ENCODE measurements around the gene CERK.

Gene CERK

DNA sequence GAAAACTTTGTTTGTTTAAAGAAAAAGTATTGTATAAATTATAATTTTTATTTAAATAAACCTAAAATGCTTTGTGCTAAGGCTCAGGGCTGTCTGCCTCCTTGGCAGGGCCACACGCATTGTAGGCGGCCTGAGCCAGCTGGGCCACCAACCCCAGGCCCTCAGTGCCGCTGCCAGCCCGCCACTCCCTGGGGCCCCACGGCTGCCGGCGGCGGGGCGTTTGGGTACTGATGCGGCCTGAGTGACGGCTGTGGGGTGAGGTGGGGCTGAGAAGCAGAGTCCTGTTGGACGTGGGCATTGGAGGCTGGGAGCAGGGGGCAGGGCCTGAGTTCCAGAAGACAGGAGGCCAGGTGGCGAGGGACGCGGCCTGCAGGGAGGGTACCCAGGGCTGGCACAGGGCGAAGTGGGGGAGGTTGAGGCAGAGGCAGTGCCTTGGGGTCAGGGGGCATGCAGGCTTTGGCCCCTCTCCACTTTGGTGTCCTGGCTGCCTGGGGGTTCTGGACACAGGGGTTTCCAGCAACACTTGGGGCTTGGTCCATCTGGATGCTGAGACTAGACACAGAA, 58.3 kb downstream of the CERK start:
- Histone ChIP-seq H3K9me3 (ENCODE audit: control insufficient read depth, insufficient read depth, low read depth, low read length) (no peaks in the 10 kb centered on the region), H3K4me1 (ENCODE audit: control insufficient read depth, insufficient read depth, low read length) (no peaks in the 10 kb centered on the region), H3K27ac (ENCODE audit: extremely low read depth, low read depth, low read length) (no peak overlapping the region), H3K4me3 (ENCODE audit: low read depth, low read length) (no peak overlapping the region), H3K36me3 (ENCODE audit: control insufficient read depth in 2 of 2, insufficient read depth in 1 of 2, low read length in 2 of 2) (peaks cover 0 to 31% of the 10 kb centered on the region in 2 experiments; a peak in 1 of 3 replicates)
- TF ChIP-seq ZBTB7A (tag by site-specific recombination; IDR thresholded peaks at IDR 0.05; ENCODE audit: low read depth) (no peak), YY1 (tag by site-specific recombination; IDR thresholded peaks at IDR 0.05) (no peak), SP7 (tag by site-specific recombination; IDR thresholded peaks at IDR 0.05) (no peak)
- TF ChIP-seq, protein P1, sequence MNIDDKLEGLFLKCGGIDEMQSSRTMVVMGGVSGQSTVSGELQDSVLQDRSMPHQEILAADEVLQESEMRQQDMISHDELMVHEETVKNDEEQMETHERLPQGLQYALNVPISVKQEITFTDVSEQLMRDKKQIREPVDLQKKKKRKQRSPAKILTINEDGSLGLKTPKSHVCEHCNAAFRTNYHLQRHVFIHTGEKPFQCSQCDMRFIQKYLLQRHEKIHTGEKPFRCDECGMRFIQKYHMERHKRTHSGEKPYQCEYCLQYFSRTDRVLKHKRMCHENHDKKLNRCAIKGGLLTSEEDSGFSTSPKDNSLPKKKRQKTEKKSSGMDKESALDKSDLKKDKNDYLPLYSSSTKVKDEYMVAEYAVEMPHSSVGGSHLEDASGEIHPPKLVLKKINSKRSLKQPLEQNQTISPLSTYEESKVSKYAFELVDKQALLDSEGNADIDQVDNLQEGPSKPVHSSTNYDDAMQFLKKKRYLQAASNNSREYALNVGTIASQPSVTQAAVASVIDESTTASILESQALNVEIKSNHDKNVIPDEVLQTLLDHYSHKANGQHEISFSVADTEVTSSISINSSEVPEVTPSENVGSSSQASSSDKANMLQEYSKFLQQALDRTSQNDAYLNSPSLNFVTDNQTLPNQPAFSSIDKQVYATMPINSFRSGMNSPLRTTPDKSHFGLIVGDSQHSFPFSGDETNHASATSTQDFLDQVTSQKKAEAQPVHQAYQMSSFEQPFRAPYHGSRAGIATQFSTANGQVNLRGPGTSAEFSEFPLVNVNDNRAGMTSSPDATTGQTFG (tag by site-specific recombination; IDR thresholded peaks at IDR 0.05; ENCODE audit: borderline replicate concordance), result no peak
- TF ChIP-seq, protein P2, sequence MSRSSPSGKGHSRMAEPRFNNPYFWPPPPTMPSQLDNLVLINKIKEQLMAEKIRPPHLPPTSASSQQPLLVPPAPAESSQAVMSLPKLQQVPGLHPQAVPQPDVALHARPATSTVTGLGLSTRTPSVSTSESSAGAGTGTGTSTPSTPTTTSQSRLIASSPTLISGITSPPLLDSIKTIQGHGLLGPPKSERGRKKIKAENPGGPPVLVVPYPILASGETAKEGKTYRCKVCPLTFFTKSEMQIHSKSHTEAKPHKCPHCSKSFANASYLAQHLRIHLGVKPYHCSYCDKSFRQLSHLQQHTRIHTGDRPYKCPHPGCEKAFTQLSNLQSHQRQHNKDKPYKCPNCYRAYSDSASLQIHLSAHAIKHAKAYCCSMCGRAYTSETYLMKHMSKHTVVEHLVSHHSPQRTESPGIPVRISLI (tag by site-specific recombination; IDR thresholded peaks at IDR 0.05), result no peak
- CTCF ChIA-PET, result no interaction called here
- POLR2A ChIA-PET, result no interaction called here

DNA sequence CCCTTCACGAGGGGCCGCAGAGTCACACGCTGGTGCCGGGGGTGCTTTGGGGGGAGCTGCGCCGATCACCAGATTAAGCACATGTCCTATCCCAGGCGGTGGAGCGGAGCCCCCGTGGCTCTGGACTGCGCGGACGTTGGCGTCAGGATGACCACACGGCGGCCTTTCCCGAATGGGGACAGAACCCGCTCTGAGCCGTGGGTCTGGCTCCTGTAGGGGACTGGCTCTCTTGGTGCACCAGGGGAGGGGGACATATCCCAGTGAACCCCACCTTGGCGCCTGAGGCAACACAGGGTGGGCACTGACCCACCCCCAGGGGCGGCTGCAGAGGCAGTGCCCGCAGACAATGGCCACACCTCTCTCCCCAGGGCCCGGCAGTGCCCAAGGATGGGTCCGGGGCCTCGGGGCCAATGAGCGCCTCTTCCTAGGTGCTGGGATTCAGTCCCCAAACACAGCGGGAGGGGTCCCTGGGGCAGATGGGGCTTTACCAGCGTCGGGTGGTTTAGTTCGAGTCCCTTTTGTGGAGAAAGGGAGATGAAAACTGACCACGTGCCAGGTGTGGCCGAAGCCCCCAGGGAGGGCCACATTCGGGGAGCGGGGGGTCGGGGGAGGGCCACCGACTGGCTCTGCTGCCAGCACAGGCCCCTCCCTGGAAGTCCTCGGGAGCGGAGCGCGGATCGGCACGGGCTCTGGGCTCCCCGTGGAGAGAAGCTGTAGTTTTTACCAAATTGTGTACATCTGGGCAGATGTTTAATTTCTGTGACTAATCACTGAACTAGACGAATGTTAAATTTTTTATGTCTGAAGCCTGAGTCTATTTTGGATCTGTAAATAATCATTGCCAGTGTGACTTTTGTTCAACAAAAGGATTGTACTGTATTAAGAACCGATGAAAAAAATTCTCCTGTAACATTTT, 59.0 kb downstream of the CERK start:
- no peak overlapping the region for H3K27ac ChIP-seq (ENCODE audit: extremely low read depth, low read depth, low read length)
- ChIA-PET POLR2A (no interaction called here), CTCF (no interaction called here)
- TF ChIP-seq ZNF155 (tag by site-specific recombination; IDR thresholded peaks at IDR 0.05), result no peak
- no peak for TF ChIP-seq GLI2 (tag by site-specific recombination; IDR thresholded peaks at IDR 0.05; ENCODE audit: borderline replicate concordance, low read depth)
- TF ChIP-seq ZNF48 (tag by site-specific recombination; IDR thresholded peaks at IDR 0.05), result no peak
- TF ChIP-seq SALL2 (tag by site-specific recombination; IDR thresholded peaks at IDR 0.05; ENCODE audit: borderline replicate concordance), result no peak
- TF ChIP-seq ZNF629 (tag by site-specific recombination; IDR thresholded peaks at IDR 0.05), result no peak
- TF ChIP-seq, protein P3, sequence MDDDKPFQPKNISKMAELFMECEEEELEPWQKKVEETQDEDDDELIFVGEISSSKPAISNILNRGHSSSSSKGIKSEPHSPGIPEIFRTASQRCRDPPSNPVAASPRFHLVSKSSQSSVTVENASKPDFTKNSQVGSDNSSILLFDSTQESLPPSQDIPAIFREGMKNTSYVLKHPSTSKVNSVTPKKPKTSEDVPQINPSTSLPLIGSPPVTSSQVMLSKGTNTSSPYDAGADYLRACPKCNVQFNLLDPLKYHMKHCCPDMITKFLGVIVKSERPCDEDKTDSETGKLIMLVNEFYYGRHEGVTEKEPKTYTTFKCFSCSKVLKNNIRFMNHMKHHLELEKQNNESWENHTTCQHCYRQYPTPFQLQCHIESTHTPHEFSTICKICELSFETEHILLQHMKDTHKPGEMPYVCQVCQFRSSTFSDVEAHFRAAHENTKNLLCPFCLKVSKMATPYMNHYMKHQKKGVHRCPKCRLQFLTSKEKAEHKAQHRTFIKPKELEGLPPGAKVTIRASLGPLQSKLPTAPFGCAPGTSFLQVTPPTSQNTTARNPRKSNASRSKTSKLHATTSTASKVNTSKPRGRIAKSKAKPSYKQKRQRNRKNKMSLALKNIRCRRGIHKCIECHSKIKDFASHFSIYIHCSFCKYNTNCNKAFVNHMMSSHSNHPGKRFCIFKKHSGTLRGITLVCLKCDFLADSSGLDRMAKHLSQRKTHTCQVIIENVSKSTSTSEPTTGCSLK (tag by site-specific recombination; IDR thresholded peaks at IDR 0.05), result no peak
- no peak for TF ChIP-seq ZNF571 (tag by site-specific recombination; IDR thresholded peaks at IDR 0.05)
- H3K9me3 ChIP-seq (ENCODE audit: control insufficient read depth, insufficient read depth, low read depth, low read length), result no peaks in the 10 kb centered on the region
- H3K36me3 ChIP-seq (ENCODE audit: control insufficient read depth in 2 of 2, insufficient read depth in 1 of 2, low read length in 2 of 2), result peaks cover 0 to 38% of the 10 kb centered on the region in 2 experiments; a peak in 1 of 3 replicates
- H3K4me3 ChIP-seq (ENCODE audit: low read depth, low read length), result no peak overlapping the region
- no peaks in the 10 kb centered on the region for H3K4me1 ChIP-seq (ENCODE audit: control insufficient read depth, insufficient read depth, low read length)

DNA sequence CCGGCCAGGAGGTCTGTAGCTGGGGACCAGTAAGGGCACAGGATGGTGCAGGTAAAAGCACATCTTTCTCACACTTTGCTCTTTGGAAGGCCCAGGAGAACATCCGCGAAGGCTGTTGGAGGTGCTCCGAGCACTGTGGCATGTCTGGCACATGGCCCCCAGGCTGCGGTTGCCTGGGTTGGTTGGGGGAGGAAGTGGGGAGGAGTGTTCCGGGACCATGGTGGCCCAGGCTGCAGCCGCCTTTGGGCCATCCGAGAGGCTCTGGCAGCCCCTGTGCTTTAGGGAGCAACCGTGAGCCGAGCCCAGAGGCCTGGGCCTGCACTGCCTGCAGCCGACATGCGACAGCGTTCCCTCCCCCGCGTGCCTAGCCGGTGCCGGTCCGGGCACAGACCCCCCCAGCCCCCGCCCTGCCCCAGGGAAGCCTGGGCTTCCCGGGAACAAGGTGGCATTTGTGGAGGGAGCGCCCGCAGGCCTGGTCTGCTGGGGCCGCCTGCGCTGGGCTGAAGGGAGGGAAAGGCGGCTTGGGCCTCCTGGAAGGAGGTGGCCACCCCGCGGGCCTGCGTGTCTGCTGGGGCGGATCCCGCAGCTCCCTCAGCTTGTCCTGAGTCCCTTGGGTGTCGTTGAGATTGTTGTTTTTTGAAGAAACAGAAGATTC, 59.9 kb downstream of the CERK start:
- Histone ChIP-seq H3K36me3 (ENCODE audit: control insufficient read depth in 2 of 2, insufficient read depth in 1 of 2, low read length in 2 of 2) (peaks cover 0 to 48% of the 10 kb centered on the region in 2 experiments; a peak in 1 of 3 replicates), H3K4me3 (ENCODE audit: low read depth, low read length) (no peak overlapping the region), H3K9me3 (ENCODE audit: control insufficient read depth, insufficient read depth, low read depth, low read length) (no peaks in the 10 kb centered on the region), H3K27ac (ENCODE audit: extremely low read depth, low read depth, low read length) (no peak overlapping the region), H3K4me1 (ENCODE audit: control insufficient read depth, insufficient read depth, low read length) (no peaks in the 10 kb centered on the region)
- peak; percentile 62; the same call in 1 of the 2 replicates for TF ChIP-seq ZNF223 (tag by site-specific recombination; IDR thresholded peaks at IDR 0.05)
- no peak for TF ChIP-seq ZXDB (tag by site-specific recombination; IDR thresholded peaks at IDR 0.05)
- TF ChIP-seq, protein P4, sequence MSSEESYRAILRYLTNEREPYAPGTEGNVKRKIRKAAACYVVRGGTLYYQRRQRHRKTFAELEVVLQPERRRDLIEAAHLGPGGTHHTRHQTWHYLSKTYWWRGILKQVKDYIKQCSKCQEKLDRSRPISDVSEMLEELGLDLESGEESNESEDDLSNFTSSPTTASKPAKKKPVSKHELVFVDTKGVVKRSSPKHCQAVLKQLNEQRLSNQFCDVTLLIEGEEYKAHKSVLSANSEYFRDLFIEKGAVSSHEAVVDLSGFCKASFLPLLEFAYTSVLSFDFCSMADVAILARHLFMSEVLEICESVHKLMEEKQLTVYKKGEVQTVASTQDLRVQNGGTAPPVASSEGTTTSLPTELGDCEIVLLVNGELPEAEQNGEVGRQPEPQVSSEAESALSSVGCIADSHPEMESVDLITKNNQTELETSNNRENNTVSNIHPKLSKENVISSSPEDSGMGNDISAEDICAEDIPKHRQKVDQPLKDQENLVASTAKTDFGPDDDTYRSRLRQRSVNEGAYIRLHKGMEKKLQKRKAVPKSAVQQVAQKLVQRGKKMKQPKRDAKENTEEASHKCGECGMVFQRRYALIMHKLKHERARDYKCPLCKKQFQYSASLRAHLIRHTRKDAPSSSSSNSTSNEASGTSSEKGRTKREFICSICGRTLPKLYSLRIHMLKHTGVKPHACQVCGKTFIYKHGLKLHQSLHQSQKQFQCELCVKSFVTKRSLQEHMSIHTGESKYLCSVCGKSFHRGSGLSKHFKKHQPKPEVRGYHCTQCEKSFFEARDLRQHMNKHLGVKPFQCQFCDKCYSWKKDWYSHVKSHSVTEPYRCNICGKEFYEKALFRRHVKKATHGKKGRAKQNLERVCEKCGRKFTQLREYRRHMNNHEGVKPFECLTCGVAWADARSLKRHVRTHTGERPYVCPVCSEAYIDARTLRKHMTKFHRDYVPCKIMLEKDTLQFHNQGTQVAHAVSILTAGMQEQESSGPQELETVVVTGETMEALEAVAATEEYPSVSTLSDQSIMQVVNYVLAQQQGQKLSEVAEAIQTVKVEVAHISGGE (tag by site-specific recombination; conservative IDR thresholded peaks at IDR 0.05; ENCODE audit: low read depth), result no peak
- ChIA-PET CTCF (no interaction called here), POLR2A (no interaction called here)

Measured in HEK293 (cell line).